Stomach (tissue), 4 donors: ENCODE data around the gene AKAP13.

ENCODE experiments used
- CTCF ChIP-seq, 7 experiments: fragments of 450-650 bp in 4 of 7; fragments of 200-600 bp in 3 of 7; sonication (generic) in 3 of 7; IDR thresholded peaks; one replicate each; pipeline ENCODE4 v1.5.1; 2016 to 2019; ENCODE audit warnings: antibody characterized with exemption in 7 of 7, control low read depth in 2 of 7, mild to moderate bottlenecking in 1 of 7
- EP300 ChIP-seq: sonication (generic); formaldehyde crosslinking; IDR thresholded peaks from one replicate; pipeline ENCODE4 v1.6.1; 2017; ENCODE audit warnings: antibody characterized with exemption
- POLR2A ChIP-seq, 4 donors: fragments of 450-650 bp; IDR thresholded peaks; one replicate each; pipeline ENCODE4 v1.6.1; 2016; ENCODE audit warnings: antibody characterized with exemption in 4 of 4, control low read depth in 2 of 4, mild to moderate bottlenecking in 1 of 4, moderate library complexity in 1 of 4
- POLR2AphosphoS5 ChIP-seq, 3 donors: sonication (generic); formaldehyde crosslinking; IDR thresholded peaks; one replicate each; pipeline ENCODE4 v1.6.1; 2016; ENCODE audit warnings: antibody characterized with exemption in 3 of 3

- TF ChIP-seq CTCF (IDR thresholded peaks at IDR 0.05) = no peak
- no peak for TF ChIP-seq EP300
- TF ChIP-seq POLR2A (IDR thresholded peaks at IDR 0.05) = no peak
- peak in 1 of 3 donors; percentile 12 for TF ChIP-seq POLR2AphosphoS5 (IDR thresholded peaks at IDR 0.05)
Observed at GRCh38 chr15:85622221-85622831, 241.9 kb downstream of the AKAP13 start.
